SK-N-SH treated with all-trans-retinoic acid at 6 μM for 48 hours (cell line): ENCODE data around the gene CCDC178.

ENCODE experiments used
- ATAC-seq: fragments of 200-7000 bp; cut with Tn5 transposase; 3 replicates; pipeline ENCODE4 v1.9.1; 2020; ENCODE audit warnings: mild to moderate bottlenecking, moderate library complexity
- ARNTL ChIP-seq: fragments of 450-650 bp; formaldehyde crosslinking; IDR thresholded peaks from 2 replicates; pipeline ENCODE4 v1.5.0; 2020; ENCODE audit warnings: low read depth, mild to moderate bottlenecking, moderate library complexity, borderline replicate concordance
- BACH2 ChIP-seq: fragments of 250-450 bp; sonication (Bioruptor Pico); IDR thresholded peaks from 2 replicates; pipeline ENCODE4 v1.9.0; 2021; ENCODE audit warnings: mild to moderate bottlenecking, borderline replicate concordance
- CREB5 ChIP-seq: fragments of 250-450 bp; sonication (Bioruptor Pico); IDR thresholded peaks from 2 replicates; pipeline ENCODE4 v1.5.1; 2020; ENCODE audit warnings: low read depth, mild to moderate bottlenecking, moderate library complexity
- CSDC2 ChIP-seq: fragments of 250-450 bp; sonication (Bioruptor Pico); IDR thresholded peaks from 2 replicates; pipeline ENCODE4 v1.5.0; 2020; ENCODE audit warnings: mild to moderate bottlenecking, moderate library complexity
- ESRRG ChIP-seq: fragments of 250-450 bp; sonication (Bioruptor Pico); IDR thresholded peaks from 2 replicates; pipeline ENCODE4 v1.6.1; 2021; ENCODE audit warnings: mild to moderate bottlenecking
- GLIS3 ChIP-seq: fragments of 250-450 bp; sonication (Bioruptor Pico); IDR thresholded peaks from 2 replicates; pipeline ENCODE4 v1.5.0; 2020; ENCODE audit warnings: mild to moderate bottlenecking, moderate library complexity
- ISL1 ChIP-seq: fragments of 250-450 bp; sonication (Bioruptor Pico); IDR thresholded peaks from 2 replicates; pipeline ENCODE4 v2.1.2; 2022; ENCODE audit warnings: mild to moderate bottlenecking, moderate library complexity
- OSR1 ChIP-seq: fragments of 250-450 bp; sonication (Bioruptor Pico); IDR thresholded peaks from 2 replicates; pipeline ENCODE4 v1.8.0; 2022; ENCODE audit warnings: moderate library complexity, mild to moderate bottlenecking, inconsistent platforms
- POU6F1 ChIP-seq: fragments of 250-450 bp; sonication (Bioruptor Pico); IDR thresholded peaks from 2 replicates; pipeline ENCODE4 v1.8.0; 2021; ENCODE audit warnings: low read depth, mild to moderate bottlenecking, moderate library complexity, borderline replicate concordance
- PPARA ChIP-seq: fragments of 250-450 bp; sonication (Bioruptor Pico); IDR thresholded peaks from 2 replicates; pipeline ENCODE4 v1.5.0; 2020; ENCODE audit warnings: mild to moderate bottlenecking, borderline replicate concordance
- RARB ChIP-seq: fragments of 250-450 bp; sonication (Bioruptor Pico); IDR thresholded peaks from 2 replicates; pipeline ENCODE4 v1.8.0; 2021; ENCODE audit warnings: mild to moderate bottlenecking, moderate library complexity
- SNAI2 ChIP-seq: fragments of 250-450 bp; sonication (Bioruptor Pico); IDR thresholded peaks from 2 replicates; pipeline ENCODE4 v1.5.0; 2020; ENCODE audit warnings: mild to moderate bottlenecking, moderate library complexity
- TCF4 ChIP-seq: fragments of 250-450 bp; sonication (Bioruptor Pico); IDR thresholded peaks from 2 replicates; pipeline ENCODE4 v1.8.0; 2021; ENCODE audit warnings: mild to moderate bottlenecking, moderate library complexity, borderline replicate concordance
- TOX ChIP-seq: fragments of 250-450 bp; sonication (Bioruptor Pico); IDR thresholded peaks from 2 replicates; pipeline ENCODE4 v1.8.0; 2021; ENCODE audit warnings: mild to moderate bottlenecking, moderate library complexity, borderline replicate concordance
- TSHZ2 ChIP-seq: fragments of 250-450 bp; sonication (Bioruptor Pico); IDR thresholded peaks from 2 replicates; pipeline ENCODE4 v1.5.0; 2020; ENCODE audit warnings: mild to moderate bottlenecking, moderate library complexity
- ZC3H10 ChIP-seq: fragments of 250-450 bp; sonication (Bioruptor Pico); IDR thresholded peaks from 2 replicates; pipeline ENCODE4 v1.5.1; 2021; ENCODE audit warnings: mild to moderate bottlenecking, moderate library complexity
- ZFP3 ChIP-seq: fragments of 250-450 bp; sonication (Bioruptor Pico); IDR thresholded peaks from 2 replicates; pipeline ENCODE4 v1.5.0; 2020; ENCODE audit warnings: mild to moderate bottlenecking, moderate library complexity
- ZNF565 ChIP-seq: fragments of 450-650 bp; formaldehyde crosslinking; conservative IDR thresholded peaks from 2 replicates; pipeline ENCODE4 v1.5.0; 2020; ENCODE audit warnings: low read depth, mild to moderate bottlenecking, moderate library complexity
- ZNF70 ChIP-seq: fragments of 450-650 bp; formaldehyde crosslinking; IDR thresholded peaks from 2 replicates; pipeline ENCODE4 v1.5.0; 2020; ENCODE audit warnings: mild to moderate bottlenecking, moderate library complexity
- ZNF8 ChIP-seq: fragments of 450-650 bp; formaldehyde crosslinking; IDR thresholded peaks from 2 replicates; pipeline ENCODE4 v1.5.0; 2020; ENCODE audit warnings: mild to moderate bottlenecking, moderate library complexity
- TF ChIP-seq, protein P1 (sequence below): fragments of 250-450 bp; sonication (Bioruptor Pico); IDR thresholded peaks from 2 replicates; pipeline ENCODE4 v1.5.1; 2021; ENCODE audit warnings: mild to moderate bottlenecking, moderate library complexity
- TF ChIP-seq, protein P2 (sequence below): fragments of 250-450 bp; sonication (Bioruptor Pico); IDR thresholded peaks from 2 replicates; pipeline ENCODE4 v1.8.0; 2020; ENCODE audit warnings: mild to moderate bottlenecking, moderate library complexity, borderline replicate concordance

Gene CCDC178

DNA sequence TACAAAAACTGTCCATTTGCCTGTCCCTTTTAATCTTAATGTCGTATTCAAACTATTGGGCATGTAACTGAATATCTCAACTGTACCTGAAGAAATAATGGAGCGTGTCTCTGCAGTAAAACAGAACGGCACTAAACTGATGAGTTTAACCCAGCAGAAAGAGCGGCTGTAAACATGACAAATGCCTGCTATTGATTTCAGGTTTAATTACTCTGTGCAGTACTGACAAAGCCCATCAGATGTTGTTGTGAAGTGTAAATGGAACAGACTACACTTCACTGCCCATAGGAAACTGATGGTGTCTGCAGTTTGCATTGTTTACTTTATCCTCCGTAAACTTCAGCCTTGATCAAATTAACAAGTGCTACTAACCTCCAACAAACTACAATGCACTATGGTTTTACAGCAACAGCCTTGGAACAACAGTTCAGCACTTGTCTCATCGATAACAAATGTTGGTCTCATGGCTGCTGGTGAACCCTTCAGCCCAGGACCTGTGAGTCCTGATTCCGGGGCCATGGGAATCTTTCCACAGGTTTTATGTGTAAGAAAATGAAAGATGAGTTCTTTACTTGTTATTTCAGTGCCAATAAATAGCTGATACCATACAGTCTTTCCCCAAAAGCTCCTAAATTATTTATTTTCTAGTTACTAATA, 316.5 kb downstream of the CCDC178 start:
- no peak for ATAC-seq
- no peak for TF ChIP-seq ZNF565 (CRISPR knock-in tag)
- no peak for TF ChIP-seq ZC3H10 (CRISPR knock-in tag)

DNA sequence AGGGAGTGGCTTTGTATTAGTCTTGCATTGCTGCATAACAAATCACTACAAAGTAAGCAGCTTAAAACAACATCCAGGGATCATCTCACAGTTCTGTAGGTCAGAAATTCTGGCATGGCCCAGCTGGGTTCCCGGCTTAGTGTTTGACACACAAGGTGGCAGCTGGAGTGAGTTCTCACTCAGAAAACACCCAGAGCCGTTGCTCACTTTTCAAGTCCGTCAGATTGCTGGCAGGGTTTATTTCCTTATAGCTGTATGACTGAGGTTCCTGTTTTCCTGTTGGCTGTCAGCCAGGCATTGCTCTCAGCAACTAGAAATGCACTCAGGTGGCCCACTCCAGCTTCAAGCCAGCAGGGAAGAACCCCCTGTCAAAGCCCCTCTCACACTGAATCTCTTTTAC, 324.1 kb downstream of the CCDC178 start:
- no peak for TF ChIP-seq ISL1 (CRISPR knock-in tag)
- TF ChIP-seq TOX (CRISPR knock-in tag): no peak
- TF ChIP-seq, protein P1, sequence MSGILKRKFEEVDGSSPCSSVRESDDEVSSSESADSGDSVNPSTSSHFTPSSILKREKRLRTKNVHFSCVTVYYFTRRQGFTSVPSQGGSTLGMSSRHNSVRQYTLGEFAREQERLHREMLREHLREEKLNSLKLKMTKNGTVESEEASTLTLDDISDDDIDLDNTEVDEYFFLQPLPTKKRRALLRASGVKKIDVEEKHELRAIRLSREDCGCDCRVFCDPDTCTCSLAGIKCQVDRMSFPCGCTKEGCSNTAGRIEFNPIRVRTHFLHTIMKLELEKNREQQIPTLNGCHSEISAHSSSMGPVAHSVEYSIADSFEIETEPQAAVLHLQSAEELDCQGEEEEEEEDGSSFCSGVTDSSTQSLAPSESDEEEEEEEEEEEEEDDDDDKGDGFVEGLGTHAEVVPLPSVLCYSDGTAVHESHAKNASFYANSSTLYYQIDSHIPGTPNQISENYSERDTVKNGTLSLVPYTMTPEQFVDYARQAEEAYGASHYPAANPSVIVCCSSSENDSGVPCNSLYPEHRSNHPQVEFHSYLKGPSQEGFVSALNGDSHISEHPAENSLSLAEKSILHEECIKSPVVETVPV (CRISPR knock-in tag): no peak
- TF ChIP-seq BACH2: no peak
- no peak for TF ChIP-seq TSHZ2 (CRISPR knock-in tag)
- TF ChIP-seq ZNF70 (CRISPR knock-in tag): no peak
- no peak for TF ChIP-seq OSR1 (CRISPR knock-in tag)
- TF ChIP-seq, protein P2, sequence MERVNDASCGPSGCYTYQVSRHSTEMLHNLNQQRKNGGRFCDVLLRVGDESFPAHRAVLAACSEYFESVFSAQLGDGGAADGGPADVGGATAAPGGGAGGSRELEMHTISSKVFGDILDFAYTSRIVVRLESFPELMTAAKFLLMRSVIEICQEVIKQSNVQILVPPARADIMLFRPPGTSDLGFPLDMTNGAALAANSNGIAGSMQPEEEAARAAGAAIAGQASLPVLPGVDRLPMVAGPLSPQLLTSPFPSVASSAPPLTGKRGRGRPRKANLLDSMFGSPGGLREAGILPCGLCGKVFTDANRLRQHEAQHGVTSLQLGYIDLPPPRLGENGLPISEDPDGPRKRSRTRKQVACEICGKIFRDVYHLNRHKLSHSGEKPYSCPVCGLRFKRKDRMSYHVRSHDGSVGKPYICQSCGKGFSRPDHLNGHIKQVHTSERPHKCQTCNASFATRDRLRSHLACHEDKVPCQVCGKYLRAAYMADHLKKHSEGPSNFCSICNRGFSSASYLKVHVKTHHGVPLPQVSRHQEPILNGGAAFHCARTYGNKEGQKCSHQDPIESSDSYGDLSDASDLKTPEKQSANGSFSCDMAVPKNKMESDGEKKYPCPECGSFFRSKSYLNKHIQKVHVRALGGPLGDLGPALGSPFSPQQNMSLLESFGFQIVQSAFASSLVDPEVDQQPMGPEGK (CRISPR knock-in tag): no peak
- no peak for TF ChIP-seq ZFP3
- TF ChIP-seq TCF4 (CRISPR knock-in tag): no peak
- no peak for TF ChIP-seq PPARA (CRISPR knock-in tag)
- no peak for TF ChIP-seq ZNF565 (CRISPR knock-in tag)
- no peak for TF ChIP-seq RARB (CRISPR knock-in tag)
- no peak for ATAC-seq

DNA sequence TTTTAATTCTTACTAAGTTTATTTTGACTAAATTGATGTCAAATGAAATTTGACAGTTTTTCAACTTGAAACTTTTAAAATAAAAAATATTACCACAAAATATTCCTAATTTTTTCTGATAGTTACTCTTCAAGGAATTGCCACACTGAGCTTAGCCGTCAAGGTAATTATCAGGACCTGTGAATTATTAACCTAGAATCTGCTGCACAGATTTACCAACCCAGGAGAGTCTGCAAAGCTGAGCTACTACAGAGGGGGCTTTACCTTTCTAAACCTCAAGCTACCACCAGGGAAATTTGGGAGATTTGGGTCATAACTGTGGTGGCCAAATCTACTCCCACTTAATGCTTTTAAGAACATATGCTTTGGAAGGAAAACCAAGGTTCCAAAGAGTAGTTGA, 324.6 kb downstream of the CCDC178 start:
- no peak for TF ChIP-seq GLIS3 (CRISPR knock-in tag)
- no peak for TF ChIP-seq PPARA (CRISPR knock-in tag)
- no peak for TF ChIP-seq OSR1 (CRISPR knock-in tag)
- TF ChIP-seq ISL1 (CRISPR knock-in tag): no peak
- TF ChIP-seq POU6F1 (CRISPR knock-in tag): no peak
- TF ChIP-seq ZFP3: no peak
- no peak for TF ChIP-seq SNAI2 (CRISPR knock-in tag)
- TF ChIP-seq TSHZ2 (CRISPR knock-in tag): no peak
- no peak for TF ChIP-seq RARB (CRISPR knock-in tag)
- no peak for TF ChIP-seq CSDC2 (CRISPR knock-in tag)
- TF ChIP-seq ESRRG: no peak
- no peak for TF ChIP-seq CREB5
- no peak for TF ChIP-seq ARNTL (CRISPR knock-in tag)
- TF ChIP-seq, protein P1 (CRISPR knock-in tag): no peak
- no peak for TF ChIP-seq ZNF8 (CRISPR knock-in tag)
- TF ChIP-seq, all 23 proteins: peak for 0
- ATAC-seq: no peak
